Pancreas (tissue), 10 donors: ENCODE results near the gene TH. TPM values are rescaled to one million over a fixed set of nuclear protein-coding genes. Genes with fewer than 3 reads are reported as not detected.
A peak's percentile ranks its signal among the peaks of the same experiment; 100 is the strongest.

ENCODE experiments used
- ATAC-seq, 4 donors: fragments of 200-7000 bp; cut with Tn5 transposase; one replicate each; pipeline versions ENCODE4 v1.8.0 to v1.9.1; 2020; ENCODE audit warnings: mild to moderate bottlenecking in 4 of 4, moderate library complexity in 4 of 4
- DNase-seq, 6 donors: peaks; one replicate each; pipeline ENCODE4 v3.0.0-alpha.2; 2020
- FAIRE-seq: peaks from 2 replicates; lab custom pipeline; 2012; peaks lifted over from hg19 to GRCh38; lab: Jason Lieb, UNC
- H3K27ac ChIP-seq, 4 donors: fragments of 200-600 bp; sonication (generic); 1 replicate in 3 of 4; 2 replicates in 1 of 4; pipeline versions ENCODE4 v1.5.0 to v1.8.0; 2020
- H3K27me3 ChIP-seq, 4 donors: fragments of 200-600 bp; one replicate each; pipeline ENCODE4 v1.8.0; 2021
- H3K36me3 ChIP-seq, 3 donors: fragments of 200-600 bp; sonication (generic) in 1 of 3; one replicate each; pipeline versions ENCODE4 v1.5.0 to v1.8.0; 2020 to 2021
- H3K4me1 ChIP-seq, 3 donors: fragments of 200-600 bp; one replicate each; pipeline ENCODE4 v1.8.0; 2021
- H3K4me3 ChIP-seq, 4 donors: fragments of 200-600 bp; sonication (generic) in 2 of 4; one replicate each; pipeline versions ENCODE4 v1.5.0 to v1.8.0; 2020 to 2021
- H3K9me3 ChIP-seq, 4 donors: fragments of 200-600 bp; one replicate each; pipeline ENCODE4 v1.8.0; 2021
- WGBS, 2 donors: extraction: QIAGEN DNeasy Blood & Tissue Kit; methylation state at CpG; one replicate each; pipeline ENCODE4 v1.1.7; 2013; 5-methylcytosine and 5-hydroxymethylcytosine counted together
- intact Hi-C, 3 donors: fragments of 100-400 bp; cut with DNase I; formaldehyde crosslinking; loops; one replicate each; pipeline versions ENCODE4 v1.11.1 to v1.14.2; 2022
- polyA plus RNA-seq, 2 donors: library from polyadenylated mRNA; stranded (reverse); fragments of 200-250 nt; gene quantifications; one replicate each; pipeline ENCODE4 v1.2.3, GENCODE V29; 2013
- total RNA-seq, 6 donors: library from RNA; stranded (reverse); fragmentation: NEBNext Ultra II Directional in 4 of 6; extraction: Animal tissue kit (Norgen Biotek cat#: 25700) in 4 of 6; gene quantifications; one replicate each; pipeline versions ENCODE4 v1.2.1 to v1.2.4, GENCODE V29; 2021 to 2023
- TF ChIP-seq, protein P1 (sequence below), 4 donors: fragments of 200-600 bp; sonication (generic) in 3 of 4; IDR thresholded peaks; one replicate each; pipeline versions ENCODE4 v1.5.0 to v1.8.0; 2021; ENCODE audit warnings: antibody characterized with exemption in 4 of 4
- donor health status: healthy with polysubstance abuse.
- donor health status: DM: no; HTN: no; CAD: no; lungs with moderate emphysema.
- donor health status: DM: no; HTN: no; CAD: no.
- donor health status: control.
- donor health status: control.
- donor health status: Bipolar disorder and iron deficiency.
- donor health status: DM: yes; HTN: yes; CAD: no.
- donor health status: DM: no; HTN: no; CAD: no.
- donor health status: DM: no; HTN: no; CAD: no.
- donor health status: DM: yes; HTN: yes; CAD: no.

TH gene
- total and polyA plus RNA-seq, 8 donors = 0.19 to 2.5 (median 0.38) TPM; not detected in 2

DNA sequence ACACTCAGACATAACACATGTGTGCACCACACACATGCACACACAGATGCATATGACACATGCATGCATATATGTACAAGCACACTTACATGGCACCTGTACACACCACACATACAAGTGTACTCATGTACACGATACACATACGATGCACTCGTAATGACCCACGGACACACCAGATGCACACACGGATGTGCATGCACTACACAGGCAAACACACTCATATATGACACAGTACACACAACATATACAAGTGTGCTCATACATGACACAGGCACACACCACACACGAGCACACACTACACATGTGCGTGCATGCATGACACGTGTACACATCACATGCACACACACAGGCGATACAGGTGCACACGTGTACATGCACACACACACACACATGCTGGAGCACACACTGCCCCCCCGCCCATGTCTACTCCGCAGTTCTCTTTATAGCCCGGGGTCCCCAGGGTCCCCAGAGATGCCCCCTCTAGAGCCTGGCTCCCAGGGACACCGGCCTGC lies 4.8 kb upstream of the TH start:
- Histone ChIP-seq H3K9me3 (no peaks in the 10 kb centered on the region), H3K36me3 (no peaks in the 10 kb centered on the region), H3K27ac (no peak overlapping the region), H3K4me1 (no peaks in the 10 kb centered on the region), H3K4me3 (no peak overlapping the region), H3K27me3 (no peaks in the 10 kb centered on the region)
- DNase-seq (no peak), FAIRE-seq (no peak), ATAC-seq (no peak)
- WGBS, 2 donors = 73 to 87% methylated on average over 14 of the region's 14 CpGs
- TF ChIP-seq, protein P1, sequence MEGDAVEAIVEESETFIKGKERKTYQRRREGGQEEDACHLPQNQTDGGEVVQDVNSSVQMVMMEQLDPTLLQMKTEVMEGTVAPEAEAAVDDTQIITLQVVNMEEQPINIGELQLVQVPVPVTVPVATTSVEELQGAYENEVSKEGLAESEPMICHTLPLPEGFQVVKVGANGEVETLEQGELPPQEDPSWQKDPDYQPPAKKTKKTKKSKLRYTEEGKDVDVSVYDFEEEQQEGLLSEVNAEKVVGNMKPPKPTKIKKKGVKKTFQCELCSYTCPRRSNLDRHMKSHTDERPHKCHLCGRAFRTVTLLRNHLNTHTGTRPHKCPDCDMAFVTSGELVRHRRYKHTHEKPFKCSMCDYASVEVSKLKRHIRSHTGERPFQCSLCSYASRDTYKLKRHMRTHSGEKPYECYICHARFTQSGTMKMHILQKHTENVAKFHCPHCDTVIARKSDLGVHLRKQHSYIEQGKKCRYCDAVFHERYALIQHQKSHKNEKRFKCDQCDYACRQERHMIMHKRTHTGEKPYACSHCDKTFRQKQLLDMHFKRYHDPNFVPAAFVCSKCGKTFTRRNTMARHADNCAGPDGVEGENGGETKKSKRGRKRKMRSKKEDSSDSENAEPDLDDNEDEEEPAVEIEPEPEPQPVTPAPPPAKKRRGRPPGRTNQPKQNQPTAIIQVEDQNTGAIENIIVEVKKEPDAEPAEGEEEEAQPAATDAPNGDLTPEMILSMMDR (IDR thresholded peaks at IDR 0.05) = no peak
- intact Hi-C loops = no loop called here

DNA sequence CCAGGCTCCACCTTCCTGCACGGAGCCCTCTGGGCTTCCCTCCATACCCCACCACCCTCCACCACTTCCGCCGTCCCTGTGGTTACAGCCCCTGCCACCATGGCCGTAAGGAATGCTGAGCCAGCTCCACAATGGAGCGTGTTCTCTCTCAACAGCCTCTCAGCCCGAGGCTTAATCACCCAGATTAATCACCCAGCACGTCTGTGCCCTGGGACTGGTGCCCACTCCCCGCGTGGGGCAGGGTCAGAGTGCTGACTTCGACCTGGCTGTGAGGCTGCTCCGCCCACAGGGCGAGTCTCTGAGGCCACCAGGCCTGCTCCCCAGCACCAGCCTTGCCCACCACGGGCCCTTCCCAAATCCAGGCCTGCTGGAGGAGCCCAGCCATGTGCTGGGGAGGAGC lies 4.0 kb upstream of the TH start:
- ATAC-seq (peak; percentile 58 to 80 (median 76)), FAIRE-seq (no peak), DNase-seq (peak in 3 of 6 donors; percentile 54 to 73 (median 60))
- 27 to 38% methylated on average over 13 of the region's 13 CpGs for WGBS, 2 donors
- TF ChIP-seq, protein P1 (IDR thresholded peaks at IDR 0.05) = no peak
- intact Hi-C loops = no loop called here
- no peak overlapping the region for H3K4me3 ChIP-seq
- H3K36me3 ChIP-seq = no peaks in the 10 kb centered on the region
- no peaks in the 10 kb centered on the region for H3K4me1 ChIP-seq
- no peaks in the 10 kb centered on the region for H3K27me3 ChIP-seq
- no peaks in the 10 kb centered on the region for H3K9me3 ChIP-seq
- no peak overlapping the region for H3K27ac ChIP-seq

DNA sequence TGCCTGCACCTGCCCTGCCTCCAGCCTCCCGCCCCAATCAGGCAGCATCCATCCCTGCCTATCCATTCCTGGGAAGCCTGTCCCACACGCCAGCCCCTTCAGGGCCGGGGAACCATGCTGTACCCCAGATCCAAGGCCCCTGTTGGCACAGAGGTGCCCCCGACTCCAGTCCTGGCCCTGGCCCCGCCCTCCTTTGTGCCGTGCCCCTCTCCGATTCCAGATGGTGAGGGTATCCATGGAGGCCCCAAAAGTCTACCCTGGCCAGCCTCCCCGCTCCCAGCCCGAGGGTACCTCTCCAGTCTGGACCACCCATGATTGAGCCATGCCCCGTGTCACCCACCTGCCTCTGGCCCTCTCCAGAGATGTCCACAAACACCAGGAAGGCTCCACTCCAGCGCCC lies 2.7 kb upstream of the TH start:
- FAIRE-seq (no peak), ATAC-seq (no peak), DNase-seq (no peak)
- H3K27me3 ChIP-seq = no peaks in the 10 kb centered on the region
- TF ChIP-seq, protein P1 (IDR thresholded peaks at IDR 0.05) = no peak
- 75 to 80% methylated on average over 11 of the region's 11 CpGs for whole genome bisulfite sequencing, 2 donors
- H3K9me3 ChIP-seq = no peaks in the 10 kb centered on the region
- H3K36me3 ChIP-seq = no peaks in the 10 kb centered on the region
- intact Hi-C loops = no loop called here
- no peak overlapping the region for H3K27ac ChIP-seq
- H3K4me3 ChIP-seq = no peak overlapping the region
- no peaks in the 10 kb centered on the region for H3K4me1 ChIP-seq

DNA sequence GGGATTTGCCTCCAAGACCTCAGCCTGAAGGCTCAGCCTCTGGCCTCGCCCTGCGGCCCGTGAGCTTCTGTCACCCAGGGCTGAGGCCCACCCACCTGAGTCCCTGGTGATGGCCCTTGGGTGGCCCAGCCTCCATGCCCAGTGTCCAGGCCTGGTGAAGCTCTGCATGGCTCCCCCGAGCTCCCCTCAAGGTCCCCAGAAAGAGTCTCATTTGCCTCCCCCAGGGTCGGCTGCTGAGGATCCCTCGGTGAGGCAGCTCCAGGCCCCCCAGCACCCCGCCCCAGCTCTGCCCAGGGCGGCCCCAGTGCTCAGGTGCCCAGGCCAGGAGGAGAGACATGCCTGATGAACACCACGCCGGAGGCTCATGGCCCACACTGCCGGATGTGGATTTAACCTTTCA lies 2.1 kb upstream of the TH start:
- TF ChIP-seq, protein P1 (IDR thresholded peaks at IDR 0.05) = no peak
- no peaks in the 10 kb centered on the region for H3K4me1 ChIP-seq
- H3K9me3 ChIP-seq = no peaks in the 10 kb centered on the region
- ATAC-seq = no peak
- DNase-seq = no peak
- H3K27me3 ChIP-seq = no peaks in the 10 kb centered on the region
- no peaks in the 10 kb centered on the region for H3K36me3 ChIP-seq
- H3K27ac ChIP-seq = no peak overlapping the region
- 52 to 70% methylated on average over 11 of the region's 11 CpGs for WGBS, 2 donors
- H3K4me3 ChIP-seq = no peak overlapping the region
- intact Hi-C loops = no loop called here
- no peak for FAIRE-seq

GRCh38 chr11:2173150-2173693 lies 1.6 kb upstream of the TH start:
- ATAC-seq (no peak), DNase-seq (no peak), FAIRE-seq (no peak)
- whole genome bisulfite sequencing, 2 donors = 75 to 85% methylated on average over 16 of the region's 16 CpGs
- no peak overlapping the region for H3K27ac ChIP-seq
- no peaks in the 10 kb centered on the region for H3K27me3 ChIP-seq
- intact Hi-C loops = no loop called here
- no peak overlapping the region for H3K4me3 ChIP-seq
- TF ChIP-seq, protein P1 (IDR thresholded peaks at IDR 0.05) = no peak
- H3K9me3 ChIP-seq = no peaks in the 10 kb centered on the region
- H3K36me3 ChIP-seq = no peaks in the 10 kb centered on the region
- H3K4me1 ChIP-seq = no peaks in the 10 kb centered on the region
